GM23248 (cell line): Measurements from ENCODE around the gene SPPL2A. TPM values are rescaled to one million over a fixed set of nuclear protein-coding genes. Genes with fewer than 3 reads are reported as not detected.

ENCODE experiments used
- DNase-seq: peaks from one replicate; pipeline ENCODE4 v3.0.0-alpha.2; 2015
- H2AFZ ChIP-seq: fragments of 200-600 bp; sonication (generic); 2 replicates; pipeline ENCODE4 v1.6.1; 2016; ENCODE audit warnings: antibody characterized with exemption
- H3F3A ChIP-seq: fragments of 200-600 bp; sonication (generic); 2 replicates; pipeline ENCODE4 v1.6.1; 2016; ENCODE audit warnings: mild to moderate bottlenecking, antibody characterized with exemption, mixed run types; ENCODE audit not compliant: insufficient read depth
- H3K27ac ChIP-seq: fragments of 200-600 bp; sonication (generic); 2 replicates; pipeline ENCODE4 v1.5.1; 2016; ENCODE audit warnings: mild to moderate bottlenecking
- H3K27me3 ChIP-seq: fragments of 200-600 bp; sonication (generic); replicated peaks from 2 replicates; pipeline ENCODE4 v1.6.1; 2016; ENCODE audit warnings: mild to moderate bottlenecking; ENCODE audit not compliant: insufficient read depth
- H3K36me3 ChIP-seq: fragments of 200-600 bp; sonication (generic); 2 replicates; pipeline ENCODE4 v1.6.1; 2016; ENCODE audit warnings: low read depth, mild to moderate bottlenecking
- H3K4me1 ChIP-seq: fragments of 200-600 bp; sonication (generic); 2 replicates; pipeline ENCODE4 v1.6.1; 2016; ENCODE audit warnings: mild to moderate bottlenecking; ENCODE audit not compliant: insufficient read depth
- H3K4me2 ChIP-seq: fragments of 200-600 bp; sonication (generic); one replicate; pipeline ENCODE4 v1.6.1; 2016; ENCODE audit warnings: mild to moderate bottlenecking; ENCODE audit not compliant: unreplicated experiment
- H3K4me3 ChIP-seq: fragments of 200-600 bp; sonication (generic); 2 replicates; pipeline ENCODE4 v1.5.1; 2016; ENCODE audit warnings: mild to moderate bottlenecking
- H3K79me2 ChIP-seq: fragments of 200-600 bp; sonication (generic); 2 replicates; pipeline ENCODE4 v1.6.1; 2016; ENCODE audit warnings: mild to moderate bottlenecking; ENCODE audit not compliant: insufficient read depth
- H3K9ac ChIP-seq: fragments of 200-600 bp; sonication (generic); 2 replicates; pipeline ENCODE4 v1.6.1; 2016; ENCODE audit warnings: mild to moderate bottlenecking
- H3K9me2 ChIP-seq: fragments of 200-600 bp; sonication (generic); 2 replicates; pipeline ENCODE4 v1.6.1; 2016; ENCODE audit warnings: mixed run types, mild to moderate bottlenecking, moderate library complexity; ENCODE audit not compliant: insufficient read depth
- H3K9me3 ChIP-seq: fragments of 200-600 bp; sonication (generic); one replicate; pipeline ENCODE4 v1.6.1; 2017; ENCODE audit warnings: low read depth
- H4K20me1 ChIP-seq: fragments of 200-600 bp; sonication (generic); 2 replicates; pipeline ENCODE4 v1.6.0; 2016; ENCODE audit not compliant: insufficient read depth
- EZH2 ChIP-seq: fragments of 200-600 bp; sonication (generic); IDR thresholded peaks from 2 replicates; pipeline ENCODE4 v1.6.1; 2018; ENCODE audit warnings: antibody characterized with exemption, mild to moderate bottlenecking; ENCODE audit not compliant: insufficient read depth, poor library complexity, severe bottlenecking
- EZH2phosphoT487 ChIP-seq: fragments of 200-600 bp; sonication (generic); IDR thresholded peaks from 2 replicates; pipeline ENCODE4 v1.6.1; 2018; ENCODE audit warnings: antibody characterized with exemption, moderate library complexity, mild to moderate bottlenecking, low read depth; ENCODE audit not compliant: insufficient read depth
- WGBS, 2 experiments: methylation state at CpG; one replicate each; pipeline ENCODE4 v1.1.6; 2015 to 2017; ENCODE audit warnings: low lambda C conversion rate in 2 of 2, low coverage in 1 of 2; ENCODE audit errors: missing lambda C conversion rate in 2 of 2; 5-methylcytosine and 5-hydroxymethylcytosine counted together
- in situ Hi-C: fragments of 300-500 bp; cut with MboI; formaldehyde crosslinking; loops from 2 replicates; pipeline ENCODE4 v1.15.0; 2020
- polyA plus RNA-seq: library from polyadenylated mRNA; unstranded; fragments of >200 nt; fragmentation: Nextera tagmentation; extraction: Ambion mirVana; gene quantifications from 2 replicates; pipeline ENCODE4 v1.2.1, GENCODE V29; 2016
- small RNA-seq: library from RNA; depleted of rRNA; stranded (forward); fragments of <200 nt; gene quantifications from one replicate; pipeline ENCODE3, GENCODE V24; 2014; ENCODE audit warnings: low read depth, low replicate concordance
- total RNA-seq: library from RNA; depleted of rRNA; stranded (reverse); fragments of >200 nt; shearing (Covaris generic); gene quantifications from 2 replicates; pipeline ENCODE4 v1.2.3, GENCODE V29; 2014; rRNA removed

The SPPL2A gene
- total and polyA plus RNA-seq, 2 experiments from 2014 or later: 124 to 149 TPM

DNA sequence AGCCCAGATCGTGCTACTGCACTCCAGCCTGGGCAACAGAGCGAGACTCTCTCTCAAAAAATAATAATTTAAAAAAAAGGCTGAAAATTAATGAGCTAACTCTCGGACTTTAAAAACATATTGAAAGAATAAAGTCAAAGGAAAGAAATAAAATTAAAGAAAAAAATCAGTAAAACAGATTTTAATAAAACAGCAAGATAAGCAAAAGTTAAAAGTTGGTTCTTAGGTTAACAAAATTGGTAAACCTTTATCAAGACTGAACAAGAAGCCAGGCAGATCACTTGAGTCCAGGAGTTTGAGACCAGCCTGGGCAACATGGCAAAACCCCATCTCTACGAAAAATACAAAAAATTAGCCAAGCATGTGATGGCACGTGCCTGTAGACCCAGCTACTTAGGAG is 99.6 kb downstream of the SPPL2A start:
- no peak overlapping the region for H2AFZ ChIP-seq
- H3K4me2 ChIP-seq: no peak overlapping the region
- WGBS, 2 experiments: 59 to 80% methylated on average over 5 of the region's 5 CpGs
- H4K20me1 ChIP-seq: 0 out of 2 replicates have a peak, but pooled peaks cover 3% of the 10 kb centered on the region
- H3K79me2 ChIP-seq: peaks cover 100% of the 10 kb centered on the region
- no peaks in the 10 kb centered on the region for H3K9me3 ChIP-seq
- DNase-seq: no peak
- in situ Hi-C loops: loop anchor here (10.0 kb wide), 1 partner anchor 219 kb away; no protein-coding TSS in a partner anchor
- H3K4me1 ChIP-seq: no peaks in the 10 kb centered on the region
- H3K36me3 ChIP-seq: peaks cover 8% of the 10 kb centered on the region
- H3F3A ChIP-seq: no peaks in the 10 kb centered on the region
- no peak overlapping the region for H3K27ac ChIP-seq
- H3K9me2 ChIP-seq: no peaks in the 10 kb centered on the region
- no peak for TF ChIP-seq EZH2
- no peak for TF ChIP-seq EZH2phosphoT487
- H3K9ac ChIP-seq: no peak overlapping the region
- H3K27me3 ChIP-seq: no peaks in the 10 kb centered on the region
- no peak overlapping the region for H3K4me3 ChIP-seq

DNA sequence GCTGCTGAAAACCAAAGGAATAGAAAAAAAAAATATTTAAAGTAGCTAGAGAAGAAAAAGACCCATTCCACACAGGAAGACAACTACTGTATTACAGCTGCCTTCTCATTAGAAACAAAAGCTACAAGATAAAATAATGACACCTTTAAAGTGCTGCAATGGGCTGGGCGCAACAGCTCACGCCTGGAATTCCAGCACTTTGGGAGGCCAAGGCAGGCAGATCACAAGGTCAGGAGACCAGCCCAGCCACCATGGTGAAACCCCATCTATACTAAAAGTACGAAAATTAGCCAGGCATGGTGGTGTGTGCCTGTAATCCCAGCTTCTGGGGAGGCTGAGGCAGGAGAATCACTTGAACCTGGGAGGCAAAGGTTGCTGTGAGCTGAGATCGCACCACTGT is 110.0 kb downstream of the SPPL2A start:
- Histone ChIP-seq H3K9ac (no peak overlapping the region), H3K4me2 (no peak overlapping the region), H3K9me3 (no peaks in the 10 kb centered on the region), H3K9me2 (no peaks in the 10 kb centered on the region), H3K4me1 (no peaks in the 10 kb centered on the region), H3K27ac (no peak overlapping the region), H3F3A (no peaks in the 10 kb centered on the region), H3K36me3 (peaks cover 23% of the 10 kb centered on the region), H3K4me3 (no peak overlapping the region), H3K79me2 (peaks cover 68% of the 10 kb centered on the region), H2AFZ (no peak overlapping the region), H4K20me1 (no peaks in the 10 kb centered on the region), H3K27me3 (no peaks in the 10 kb centered on the region)
- no peak for DNase-seq
- TF ChIP-seq EZH2phosphoT487: no peak
- TF ChIP-seq EZH2: no peak
- 97 to 99% methylated on average over 4 of the region's 4 CpGs for WGBS, 2 experiments
- in situ Hi-C loops: no loop called here

DNA sequence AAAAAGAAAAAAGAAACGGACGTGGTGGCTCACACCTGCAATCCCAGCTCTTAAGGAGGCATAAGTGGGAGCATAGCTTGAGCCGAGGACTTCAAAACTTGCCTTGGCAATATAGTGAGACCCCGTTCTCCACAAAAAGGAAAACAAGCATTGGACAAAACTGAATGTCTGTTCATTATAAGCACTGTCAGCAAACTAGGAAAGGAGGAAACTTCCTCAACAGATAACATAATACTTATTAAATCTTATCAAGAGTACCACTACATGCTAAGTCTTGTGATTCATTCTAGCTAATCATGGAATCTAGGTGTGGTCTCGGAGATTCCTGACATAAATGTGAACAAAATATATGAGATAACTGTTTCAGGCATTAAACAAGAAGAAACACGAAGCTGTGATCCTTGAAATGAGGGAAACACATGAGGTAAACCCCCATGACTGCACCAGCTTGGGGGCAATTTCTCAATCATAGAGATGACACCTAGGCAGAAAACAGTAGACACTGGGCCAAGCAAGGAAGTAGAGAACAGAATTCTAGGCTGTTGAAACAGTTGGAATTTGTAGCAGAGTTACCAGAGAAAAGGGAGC is 112.3 kb downstream of the SPPL2A start:
- H3K79me2 ChIP-seq: peaks cover 66% of the 10 kb centered on the region
- in situ Hi-C loops: no loop called here
- 92 to 94% methylated on average over 6 of the region's 6 CpGs for WGBS, 2 experiments
- H3K9me2 ChIP-seq: no peaks in the 10 kb centered on the region
- H4K20me1 ChIP-seq: no peaks in the 10 kb centered on the region
- peaks cover 28% of the 10 kb centered on the region for H3K36me3 ChIP-seq
- H3K4me1 ChIP-seq: no peaks in the 10 kb centered on the region
- H3K9ac ChIP-seq: no peak overlapping the region
- no peaks in the 10 kb centered on the region for H3K27me3 ChIP-seq
- no peak for DNase-seq
- H3F3A ChIP-seq: no peaks in the 10 kb centered on the region
- H3K4me2 ChIP-seq: no peak overlapping the region
- H3K4me3 ChIP-seq: no peak overlapping the region
- H2AFZ ChIP-seq: no peak overlapping the region
- no peak overlapping the region for H3K27ac ChIP-seq
- no peak for TF ChIP-seq EZH2
- no peak for TF ChIP-seq EZH2phosphoT487
- no peaks in the 10 kb centered on the region for H3K9me3 ChIP-seq

DNA sequence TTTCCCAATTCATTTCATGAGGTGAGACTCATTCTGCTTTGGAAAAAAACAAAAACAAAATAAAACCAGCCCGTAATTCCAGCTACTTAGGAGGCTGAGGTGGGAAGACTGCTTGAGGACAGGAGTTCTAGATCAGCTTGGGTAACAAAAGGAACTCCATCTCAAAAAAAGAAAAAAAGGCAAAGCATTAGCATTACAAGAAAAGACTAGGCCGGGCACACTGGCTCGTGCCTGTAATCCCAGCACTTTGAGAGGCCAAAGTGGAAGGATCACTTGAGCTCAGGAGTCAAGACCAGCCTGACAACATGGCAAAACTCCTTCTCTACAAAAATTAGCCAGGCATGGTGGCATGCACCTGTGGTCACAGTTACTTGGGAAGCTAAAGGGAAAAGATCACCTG is 112.8 kb downstream of the SPPL2A start:
- Histone ChIP-seq H3K4me1 (no peaks in the 10 kb centered on the region), H3K9ac (no peak overlapping the region), H3K27ac (no peak overlapping the region), H3K4me3 (no peak overlapping the region), H3K9me2 (no peaks in the 10 kb centered on the region), H3K4me2 (no peak overlapping the region), H3K9me3 (no peaks in the 10 kb centered on the region), H3F3A (no peaks in the 10 kb centered on the region), H4K20me1 (no peaks in the 10 kb centered on the region), H3K36me3 (peaks cover 34% of the 10 kb centered on the region), H2AFZ (no peak overlapping the region), H3K79me2 (peaks cover 67% of the 10 kb centered on the region), H3K27me3 (no peaks in the 10 kb centered on the region)
- DNase-seq: no peak
- in situ Hi-C loops: no loop called here
- 82 to 85% methylated on average over 3 of the region's 3 CpGs for WGBS, 2 experiments
- no peak for TF ChIP-seq EZH2
- no peak for TF ChIP-seq EZH2phosphoT487

Small RNA genes within 50 kb of the gene (small RNA-seq; reads per million reads assigned to genes)
- not detected for gene AC012100.1
- gene RN7SL354P: not detected

Other genes with a start within 250 kb of the SPPL2A start
- gene USP50, start 219.0 kb downstream of the SPPL2A start, total RNA-seq: not detected in 2 replicates
- gene USP50, start 219.0 kb downstream of the SPPL2A start, polyA plus RNA-seq: 0.49 TPM in 1 of 2 replicates, not detected in the other
- gene TRPM7, start 78.9 kb downstream of the SPPL2A start, total RNA-seq: 38.4 and 75.2 TPM in 2 replicates
- 12.7 and 15.5 TPM in 2 replicates for gene TRPM7, start 78.9 kb downstream of the SPPL2A start, polyA plus RNA-seq
- 14.4 and 15.0 TPM in 2 replicates for gene AP4E1, start 143.0 kb upstream of the SPPL2A start, total RNA-seq
- gene AP4E1, start 143.0 kb upstream of the SPPL2A start, polyA plus RNA-seq: 6.2 and 6.6 TPM in 2 replicates